Body of pancreas (tissue), 4 donors: ENCODE measurements around the gene MELTF. TPM values are rescaled to one million over a fixed set of nuclear protein-coding genes. Genes with fewer than 3 reads are reported as not detected.

Experiments used
- ATAC-seq: fragments of 150-250 bp; one replicate; pipeline ENCODE4 v1.9.1; 2016
- DNase-seq, 4 donors: peaks; one replicate each; pipeline ENCODE4 v3.0.0-alpha.2; 2019
- H3K27ac ChIP-seq, 4 donors: fragments of 200-600 bp; sonication (generic); 1 replicate in 3 of 4; 2 replicates in 1 of 4; pipeline versions ENCODE4 v1.5.1 to v1.6.1; 2016 to 2019; ENCODE audit warnings: mild to moderate bottlenecking in 1 of 4, mixed read lengths in 1 of 4, moderate library complexity in 1 of 4
- H3K27me3 ChIP-seq, 2 donors: fragments of 200-600 bp; sonication (generic); one replicate each; pipeline ENCODE4 v1.6.0; 2016; ENCODE audit warnings: mild to moderate bottlenecking in 1 of 2
- H3K36me3 ChIP-seq, 2 donors: fragments of 200-600 bp; sonication (generic); replicated peaks in 1 of 2; 2 replicates each; pipeline ENCODE4 v1.5.1; 2016; ENCODE audit warnings: low read depth in 2 of 2; ENCODE audit not compliant: insufficient read depth in 1 of 2
- H3K4me1 ChIP-seq: fragments of 200-600 bp; sonication (generic); one replicate; pipeline ENCODE4 v1.6.0; 2016
- H3K4me3 ChIP-seq, 2 donors: fragments of 200-600 bp; sonication (generic); 1 replicate in 1 of 2; 2 replicates in 1 of 2; pipeline ENCODE4 v1.5.1; 2016 to 2019
- H3K9me3 ChIP-seq, 3 donors: fragments of 200-600 bp; sonication (generic); 1 replicate in 2 of 3; 2 replicates in 1 of 3; pipeline ENCODE4 v1.5.1; 2016
- POLR2A ChIP-seq, 3 donors: fragments of 450-650 bp; IDR thresholded peaks; one replicate each; pipeline ENCODE4 v1.6.1; 2016; ENCODE audit warnings: antibody characterized with exemption in 3 of 3, mild to moderate bottlenecking in 2 of 3
- WGBS, 2 donors: methylation state at CpG; one replicate each; pipeline ENCODE4 v1.1.5; 2017; 5-methylcytosine and 5-hydroxymethylcytosine counted together
- intact Hi-C: fragments of 100-400 bp; cut with DNase I; formaldehyde crosslinking; loops from one replicate; pipeline ENCODE4 v1.15.1; 2023
- total RNA-seq, 2 donors: library from RNA; depleted of rRNA; stranded (reverse); fragments of >200 nt; gene quantifications; one replicate each; pipeline ENCODE4 v1.1.0, GENCODE V29; 2016
- TF ChIP-seq, protein P1 (sequence below), 7 experiments: fragments of 450-650 bp in 4 of 7; fragments of 200-600 bp in 3 of 7; sonication (generic) in 3 of 7; IDR thresholded peaks; one replicate each; pipeline ENCODE4 v1.5.1; 2016 to 2019; ENCODE audit warnings: antibody characterized with exemption in 7 of 7

The MELTF gene
- total RNA-seq, 2 donors from 2014 or later: 4.9 to 6.6 TPM

DNA sequence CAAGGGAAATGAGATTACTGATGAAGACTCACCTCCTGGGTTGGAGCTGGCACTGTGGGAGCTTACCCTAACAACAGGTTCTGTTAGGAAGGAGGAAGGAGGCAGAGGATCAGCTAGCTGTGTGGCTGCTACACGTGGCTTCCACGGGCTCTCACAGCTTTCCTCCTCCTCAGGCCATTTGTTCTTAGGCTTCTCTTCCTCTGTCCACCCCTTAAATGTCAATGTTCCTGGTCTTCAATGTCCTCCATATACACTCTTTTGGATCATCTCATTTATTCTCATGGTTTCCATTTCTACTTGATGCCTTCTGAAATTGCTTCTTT lies 66.0 kb downstream of the MELTF start:
- Histone ChIP-seq H3K27ac (no peak overlapping the region), H3K4me3 (no peak overlapping the region), H3K36me3 (no peaks in the 10 kb centered on the region), H3K27me3 (no peaks in the 10 kb centered on the region), H3K4me1 (peaks cover 12% of the 10 kb centered on the region), H3K9me3 (no peaks in the 10 kb centered on the region)
- DNase-seq: no peak
- ATAC-seq: no peak
- intact Hi-C loops: no loop called here
- TF ChIP-seq, protein P1, sequence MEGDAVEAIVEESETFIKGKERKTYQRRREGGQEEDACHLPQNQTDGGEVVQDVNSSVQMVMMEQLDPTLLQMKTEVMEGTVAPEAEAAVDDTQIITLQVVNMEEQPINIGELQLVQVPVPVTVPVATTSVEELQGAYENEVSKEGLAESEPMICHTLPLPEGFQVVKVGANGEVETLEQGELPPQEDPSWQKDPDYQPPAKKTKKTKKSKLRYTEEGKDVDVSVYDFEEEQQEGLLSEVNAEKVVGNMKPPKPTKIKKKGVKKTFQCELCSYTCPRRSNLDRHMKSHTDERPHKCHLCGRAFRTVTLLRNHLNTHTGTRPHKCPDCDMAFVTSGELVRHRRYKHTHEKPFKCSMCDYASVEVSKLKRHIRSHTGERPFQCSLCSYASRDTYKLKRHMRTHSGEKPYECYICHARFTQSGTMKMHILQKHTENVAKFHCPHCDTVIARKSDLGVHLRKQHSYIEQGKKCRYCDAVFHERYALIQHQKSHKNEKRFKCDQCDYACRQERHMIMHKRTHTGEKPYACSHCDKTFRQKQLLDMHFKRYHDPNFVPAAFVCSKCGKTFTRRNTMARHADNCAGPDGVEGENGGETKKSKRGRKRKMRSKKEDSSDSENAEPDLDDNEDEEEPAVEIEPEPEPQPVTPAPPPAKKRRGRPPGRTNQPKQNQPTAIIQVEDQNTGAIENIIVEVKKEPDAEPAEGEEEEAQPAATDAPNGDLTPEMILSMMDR (IDR thresholded peaks at IDR 0.05): no peak
- no peak for TF ChIP-seq POLR2A (IDR thresholded peaks at IDR 0.05)
- WGBS, 2 donors: 83 to 88% methylated on average over 2 of the region's 2 CpGs

DNA sequence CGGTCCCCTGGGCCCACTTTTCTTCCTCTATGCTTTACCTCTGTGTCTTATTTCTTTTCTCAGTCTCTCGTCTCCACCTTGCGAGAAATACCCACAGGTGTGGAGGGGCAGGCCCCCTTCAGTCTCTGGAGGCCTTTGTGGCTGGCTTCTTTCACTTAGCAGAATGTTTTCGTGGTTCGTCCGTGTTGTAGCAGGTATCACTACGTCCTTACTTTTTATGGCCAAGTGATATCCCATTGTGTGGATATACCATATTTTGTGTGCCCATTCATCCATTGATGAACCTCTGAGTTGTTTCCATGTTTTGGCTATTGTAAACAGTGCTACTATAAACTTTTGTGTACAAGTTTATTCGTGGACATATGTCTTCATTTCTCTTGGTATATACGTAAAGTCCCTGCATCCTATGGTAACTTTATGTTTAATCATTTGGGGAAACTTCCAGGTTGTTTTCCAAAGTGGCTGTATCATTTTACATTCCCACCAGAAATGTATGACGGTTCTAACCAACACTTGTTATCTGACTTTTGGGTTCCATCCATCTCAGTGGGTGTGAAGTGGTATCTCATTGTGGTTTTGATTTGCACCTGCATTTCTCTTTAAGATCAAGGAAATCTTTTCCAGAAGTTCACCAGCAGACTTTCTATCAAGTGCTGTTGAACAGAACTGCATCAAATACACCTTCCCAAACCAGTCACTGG lies 66.5 kb downstream of the MELTF start:
- no peak for ATAC-seq
- TF ChIP-seq, protein P1 (IDR thresholded peaks at IDR 0.05): no peak
- TF ChIP-seq POLR2A (IDR thresholded peaks at IDR 0.05): no peak
- WGBS, 2 donors: 88% methylated on average over 10 of the region's 10 CpGs
- no peak for DNase-seq
- no peaks in the 10 kb centered on the region for H3K9me3 ChIP-seq
- intact Hi-C loops: no loop called here
- H3K36me3 ChIP-seq: no peaks in the 10 kb centered on the region
- peaks cover 8% of the 10 kb centered on the region for H3K4me1 ChIP-seq
- H3K27ac ChIP-seq: no peak overlapping the region
- no peaks in the 10 kb centered on the region for H3K27me3 ChIP-seq
- no peak overlapping the region for H3K4me3 ChIP-seq

DNA sequence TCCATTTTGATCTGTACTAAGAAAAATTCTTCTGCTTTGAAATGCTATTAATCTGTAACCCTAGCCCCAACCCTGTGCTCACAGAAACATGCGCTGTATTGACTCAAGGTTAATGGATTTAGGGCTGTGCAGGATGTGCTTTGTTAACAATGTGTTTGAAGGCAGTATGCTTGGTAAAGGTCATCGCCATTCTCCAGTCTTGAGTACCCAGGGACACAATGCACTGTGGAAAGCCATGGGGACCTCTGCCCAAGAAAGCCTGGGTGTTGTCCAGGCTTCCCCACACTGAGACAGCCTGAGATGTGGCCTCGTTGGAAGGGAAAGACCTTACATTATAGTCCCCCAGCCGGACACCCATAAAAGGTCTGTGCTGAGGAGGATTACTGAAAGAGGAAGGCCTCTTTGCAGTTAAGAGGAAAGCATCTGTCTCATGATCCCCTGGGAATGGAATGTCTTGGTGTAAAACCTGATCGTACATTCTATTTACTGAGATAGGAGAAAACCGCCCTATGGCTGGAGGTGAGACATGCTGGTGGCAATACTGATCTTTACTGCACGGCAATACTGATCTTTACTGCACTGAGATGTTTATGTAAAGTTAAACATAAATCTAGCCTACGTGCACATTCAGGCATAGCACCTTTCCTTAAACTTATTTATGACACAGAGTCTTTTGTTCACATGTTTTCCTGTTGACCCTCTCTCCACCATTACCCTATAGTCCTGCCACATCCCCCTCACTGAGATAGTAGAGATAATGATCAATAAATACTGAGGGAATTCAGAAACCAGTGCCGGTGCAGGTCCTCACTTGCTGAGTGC lies 67.3 kb downstream of the MELTF start:
- WGBS, 2 donors: 76 to 78% methylated on average over 9 of the region's 9 CpGs
- Histone ChIP-seq H3K4me1 (peaks cover under 1% of the 10 kb centered on the region), H3K36me3 (no peaks in the 10 kb centered on the region), H3K4me3 (no peak overlapping the region), H3K9me3 (no peaks in the 10 kb centered on the region), H3K27ac (no peak overlapping the region), H3K27me3 (no peaks in the 10 kb centered on the region)
- intact Hi-C loops: no loop called here
- DNase-seq: no peak
- no peak for ATAC-seq
- TF ChIP-seq POLR2A (IDR thresholded peaks at IDR 0.05): no peak
- TF ChIP-seq, protein P1 (IDR thresholded peaks at IDR 0.05): no peak

DNA sequence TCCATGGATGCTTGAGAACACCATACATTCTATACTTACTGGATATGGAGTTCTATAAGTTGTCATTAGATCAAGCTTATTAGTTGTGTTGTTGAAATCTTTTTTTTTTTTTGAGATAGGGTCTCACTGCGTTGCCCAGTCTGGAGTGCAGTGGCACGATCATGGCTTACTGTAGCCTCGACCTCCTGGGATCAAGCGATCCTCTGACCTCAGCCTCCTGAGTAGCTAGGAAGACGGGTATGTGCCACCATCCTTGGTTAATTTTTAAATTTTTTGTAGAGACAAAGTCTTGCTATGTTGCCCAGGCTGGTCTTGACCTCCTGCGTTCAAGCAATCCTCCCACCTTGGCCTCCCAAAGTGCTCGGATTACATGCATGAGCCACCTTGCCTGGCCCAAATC lies 74.8 kb downstream of the MELTF start:
- no peak for ATAC-seq
- DNase-seq: no peak
- Histone ChIP-seq H3K27me3 (no peaks in the 10 kb centered on the region), H3K4me1 (no peaks in the 10 kb centered on the region), H3K4me3 (no peak overlapping the region), H3K27ac (no peak overlapping the region), H3K36me3 (no peaks in the 10 kb centered on the region), H3K9me3 (no peaks in the 10 kb centered on the region)
- no peak for TF ChIP-seq POLR2A (IDR thresholded peaks at IDR 0.05)
- TF ChIP-seq, protein P1 (IDR thresholded peaks at IDR 0.05): no peak
- 80 to 88% methylated on average over 7 of the region's 7 CpGs for WGBS, 2 donors
- intact Hi-C loops: no loop called here

Other genes with a start within 250 kb of the MELTF start
- gene SENP5, start 161.9 kb downstream of the MELTF start, total RNA-seq: 10 to 100 TPM; 13.2 to 46.8 TPM
- gene NCBP2, start 87.3 kb downstream of the MELTF start, total RNA-seq: 10 to 100 TPM in 1 of 2 donors, 1 to 10 TPM in 1; 6.9 to 19.5 TPM
- gene PIGZ, start 61.0 kb downstream of the MELTF start, total RNA-seq: 1 to 10 TPM; 1.0 to 1.3 TPM